A549 (cell line): Measurements from ENCODE around the gene LUC7L2. TPM values are rescaled to one million over a fixed set of nuclear protein-coding genes. Genes with fewer than 3 reads are reported as not detected.
"Not testable (repeated sequence)": the region's sequence is repeated elsewhere in the genome, so short reads cannot be mapped to it uniquely, and the experiment has no call there.

Experiments
- ATAC-seq, 2 experiments: fragments of 200-7000 bp in 1 of 2; fragments of >200 bp in 1 of 2; cut with Nextera tagmentation in 1 of 2; cut with Tn5 transposase in 1 of 2; 3 replicates each; pipeline versions ENCODE4 v1.8.0 to v1.9.1; 2018 to 2020; ENCODE audit warnings: mild to moderate bottlenecking in 1 of 2, moderate library complexity in 1 of 2
- CTCF ChIA-PET: fragments of 300-600 bp; sonication (Branson Sonifier 250); formaldehyde crosslinking; extraction: SDS; loops from one replicate; lab custom pipeline; 2021; ENCODE audit warnings: antibody characterized with exemption, inconsistent platforms; lab: Yijun Ruan, JAX
- POLR2A ChIA-PET: fragments of 350-600 bp; formaldehyde crosslinking; extraction: SDS; loops from one replicate; lab custom pipeline; 2021; ENCODE audit warnings: antibody characterized with exemption, inconsistent platforms; lab: Yijun Ruan, JAX
- DNase-seq, 2 experiments: peaks; one replicate each; pipeline versions ENCODE4 v3.0.0 to v3.0.0-alpha.2; 2011 to 2016; ENCODE audit warnings: low read depth in 1 of 2, low spot score in 1 of 2
- FAIRE-seq: peaks from 2 replicates; lab custom pipeline; 2011; peaks lifted over from hg19 to GRCh38; lab: Jason Lieb, UNC
- H3K27ac ChIP-seq, 2 experiments: fragments of >200 bp; sonication (Bioruptor Twin); formaldehyde crosslinking; 3 replicates each; pipeline ENCODE4 v1.5.1; 2016 to 2017
- H3K4me1 ChIP-seq: fragments of >200 bp; sonication (Bioruptor Twin); formaldehyde crosslinking; 3 replicates; pipeline ENCODE4 v1.6.1; 2016
- H3K4me2 ChIP-seq: fragments of >200 bp; sonication (Bioruptor Twin); formaldehyde crosslinking; 3 replicates; pipeline ENCODE4 v1.6.1; 2016
- H3K4me3 ChIP-seq: fragments of >200 bp; sonication (Bioruptor Twin); formaldehyde crosslinking; 3 replicates; pipeline ENCODE4 v1.5.1; 2016
- H3K9me3 ChIP-seq: fragments of >200 bp; sonication (Bioruptor Twin); formaldehyde crosslinking; 3 replicates; pipeline ENCODE4 v1.6.1; 2016
- CBX8 ChIP-seq: fragments of 200-600 bp; sonication (generic); IDR thresholded peaks from 2 replicates; pipeline ENCODE4 v1.6.1; 2016
- EHMT2 ChIP-seq: fragments of 200-600 bp; sonication (generic); IDR thresholded peaks from 2 replicates; pipeline ENCODE4 v1.6.1; 2016; ENCODE audit warnings: antibody characterized with exemption, low read depth, mild to moderate bottlenecking, moderate library complexity
- ESRRA ChIP-seq: fragments of 150-350 bp; IDR thresholded peaks from 2 replicates; pipeline ENCODE4 v1.6.1; 2014; ENCODE audit warnings: mild to moderate bottlenecking, low read length, borderline replicate concordance
- JUN ChIP-seq, 2 experiments: fragments of >200 bp; sonication (Bioruptor Twin); formaldehyde crosslinking; IDR thresholded peaks; 2 replicates in 1 of 2; 3 replicates in 1 of 2; pipeline ENCODE4 v1.6.1; 2016 to 2017
- KDM1A ChIP-seq: fragments of 200-600 bp; sonication (generic); IDR thresholded peaks from 2 replicates; pipeline ENCODE4 v1.6.1; 2016; ENCODE audit warnings: low read depth, mild to moderate bottlenecking
- PHF8 ChIP-seq: fragments of 200-600 bp; sonication (generic); IDR thresholded peaks from 2 replicates; pipeline ENCODE4 v1.6.1; 2016; ENCODE audit warnings: low read depth, mild to moderate bottlenecking, antibody characterized with exemption, moderate library complexity, borderline replicate concordance
- POLR2A ChIP-seq: IDR thresholded peaks from 2 replicates; pipeline ENCODE4 v1.6.1; 2012; ENCODE audit warnings: mild to moderate bottlenecking, low read length
- RARB ChIP-seq: fragments of 250-450 bp; sonication (Bioruptor Pico); IDR thresholded peaks from 2 replicates; pipeline ENCODE4 v1.8.0; 2021; ENCODE audit warnings: mild to moderate bottlenecking, moderate library complexity
- RCOR1 ChIP-seq: fragments of 150-350 bp; IDR thresholded peaks from 2 replicates; pipeline ENCODE4 v1.6.1; 2014; ENCODE audit warnings: antibody characterized with exemption, low read length, low read depth
- SREBF2 ChIP-seq: fragments of 450-650 bp; IDR thresholded peaks from 2 replicates; pipeline ENCODE4 v1.6.1; 2014; ENCODE audit warnings: mild to moderate bottlenecking, moderate library complexity
- WGBS: methylation state at CpG from one replicate; pipeline ENCODE4 v1.1.6; 2017; ENCODE audit errors: missing lambda C conversion rate; 5-methylcytosine and 5-hydroxymethylcytosine counted together
- polyA plus RNA-seq, 4 experiments: library from polyadenylated mRNA; depleted of rRNA in 3 of 4; stranded (reverse); fragments of >200 nt; fragmentation: RNase III in 1 of 4; extraction: RNeasy Plus Mini Kit Qiagen cat#74134 plus additional on column Dnase treatment in 1 of 4; gene quantifications; 2 replicates in 3 of 4; 3 replicates in 1 of 4; pipeline ENCODE4 v1.2.3, GENCODE V29; 2011 to 2017
- TF ChIP-seq, protein P1 (sequence below): fragments of 450-650 bp; IDR thresholded peaks from 2 replicates; pipeline ENCODE4 v1.6.1; 2014; ENCODE audit warnings: antibody characterized with exemption
- TF ChIP-seq, protein P2 (sequence below): IDR thresholded peaks from 2 replicates; pipeline ENCODE4 v1.6.1; 2012
- TF ChIP-seq, protein P3 (sequence below): fragments of 200-600 bp; sonication (generic); IDR thresholded peaks from 2 replicates; pipeline ENCODE4 v1.6.1; 2016; ENCODE audit warnings: antibody characterized with exemption, mild to moderate bottlenecking, moderate library complexity
- TF ChIP-seq, protein P4 (sequence below): IDR thresholded peaks from 2 replicates; pipeline ENCODE4 v1.6.1; 2012; ENCODE audit warnings: low read depth, borderline replicate concordance

The LUC7L2 gene
- polyA plus RNA-seq, 2 of the 4 experiments (the other 2 are of a cell fraction): 49.5 to 75.7 TPM

DNA sequence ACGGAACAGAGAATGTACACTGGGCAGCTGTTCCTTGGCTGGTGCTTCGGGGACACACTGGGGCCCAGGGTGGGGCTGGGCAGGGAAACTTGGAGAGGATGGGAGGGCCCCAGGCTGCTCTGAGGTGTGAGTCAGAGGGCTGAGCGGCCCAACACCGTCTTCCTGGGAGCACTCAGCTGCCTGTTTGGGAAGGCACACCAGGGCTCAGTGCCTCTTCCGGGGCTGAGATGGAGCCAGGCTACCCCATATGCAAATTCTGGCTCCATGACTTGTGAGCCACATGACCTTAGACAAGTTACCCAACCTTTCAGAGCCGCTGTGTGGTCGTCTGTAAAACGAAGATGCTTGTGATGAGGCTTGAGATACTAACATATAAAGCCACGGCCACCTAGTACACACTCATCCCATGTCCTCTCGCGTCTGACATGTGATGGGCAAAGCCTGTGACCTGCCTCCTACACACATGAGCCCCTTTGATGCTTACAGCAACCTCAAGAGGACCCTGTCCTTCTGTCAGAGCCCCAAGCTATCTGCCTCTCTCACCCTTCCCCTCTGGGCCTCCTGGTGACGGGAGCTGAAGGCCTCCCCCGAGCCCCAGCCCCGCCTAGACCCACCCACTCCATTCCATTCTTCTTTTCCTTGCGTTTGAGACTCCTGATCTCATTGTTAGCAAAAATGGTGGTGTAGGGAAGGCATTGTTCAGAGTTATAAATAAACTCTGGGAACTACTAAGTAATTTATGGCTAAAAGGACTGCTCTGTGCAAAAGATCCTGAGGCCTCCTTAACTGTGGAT, 97.7 kb downstream of the LUC7L2 start:
- Histone ChIP-seq H3K9me3 (no peaks in the 10 kb centered on the region), H3K4me3 (no peak overlapping the region), H3K4me1 (peaks cover 6% of the 10 kb centered on the region; the same call in 1 of the 3 replicates), H3K27ac (0 out of 6 replicates have a peak overlapping the region, but pooled peaks of 1 of the 2 experiments have one; percentile 4), H3K4me2 (no peak overlapping the region)
- peak in 1 of 2 experiments; percentile 14 for DNase-seq
- FAIRE-seq: no peak
- ATAC-seq: peak; percentile 69; a peak in 5 of 6 replicates
- TF ChIP-seq, protein P1, sequence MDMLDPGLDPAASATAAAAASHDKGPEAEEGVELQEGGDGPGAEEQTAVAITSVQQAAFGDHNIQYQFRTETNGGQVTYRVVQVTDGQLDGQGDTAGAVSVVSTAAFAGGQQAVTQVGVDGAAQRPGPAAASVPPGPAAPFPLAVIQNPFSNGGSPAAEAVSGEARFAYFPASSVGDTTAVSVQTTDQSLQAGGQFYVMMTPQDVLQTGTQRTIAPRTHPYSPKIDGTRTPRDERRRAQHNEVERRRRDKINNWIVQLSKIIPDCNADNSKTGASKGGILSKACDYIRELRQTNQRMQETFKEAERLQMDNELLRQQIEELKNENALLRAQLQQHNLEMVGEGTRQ: no peak
- TF ChIP-seq ESRRA (no peak), POLR2A (no peak), PHF8 (no peak), SREBF2 (no peak), KDM1A (no peak), JUN (IDR thresholded peaks at IDR 0.05) (no peak), RARB (CRISPR knock-in tag) (no peak), EHMT2 (no peak), CBX8 (no peak), RCOR1 (no peak)
- TF ChIP-seq, protein P2, sequence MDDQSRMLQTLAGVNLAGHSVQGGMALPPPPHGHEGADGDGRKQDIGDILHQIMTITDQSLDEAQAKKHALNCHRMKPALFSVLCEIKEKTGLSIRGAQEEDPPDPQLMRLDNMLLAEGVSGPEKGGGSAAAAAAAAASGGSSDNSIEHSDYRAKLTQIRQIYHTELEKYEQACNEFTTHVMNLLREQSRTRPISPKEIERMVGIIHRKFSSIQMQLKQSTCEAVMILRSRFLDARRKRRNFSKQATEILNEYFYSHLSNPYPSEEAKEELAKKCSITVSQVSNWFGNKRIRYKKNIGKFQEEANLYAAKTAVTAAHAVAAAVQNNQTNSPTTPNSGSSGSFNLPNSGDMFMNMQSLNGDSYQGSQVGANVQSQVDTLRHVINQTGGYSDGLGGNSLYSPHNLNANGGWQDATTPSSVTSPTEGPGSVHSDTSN: no peak
- TF ChIP-seq, protein P3, sequence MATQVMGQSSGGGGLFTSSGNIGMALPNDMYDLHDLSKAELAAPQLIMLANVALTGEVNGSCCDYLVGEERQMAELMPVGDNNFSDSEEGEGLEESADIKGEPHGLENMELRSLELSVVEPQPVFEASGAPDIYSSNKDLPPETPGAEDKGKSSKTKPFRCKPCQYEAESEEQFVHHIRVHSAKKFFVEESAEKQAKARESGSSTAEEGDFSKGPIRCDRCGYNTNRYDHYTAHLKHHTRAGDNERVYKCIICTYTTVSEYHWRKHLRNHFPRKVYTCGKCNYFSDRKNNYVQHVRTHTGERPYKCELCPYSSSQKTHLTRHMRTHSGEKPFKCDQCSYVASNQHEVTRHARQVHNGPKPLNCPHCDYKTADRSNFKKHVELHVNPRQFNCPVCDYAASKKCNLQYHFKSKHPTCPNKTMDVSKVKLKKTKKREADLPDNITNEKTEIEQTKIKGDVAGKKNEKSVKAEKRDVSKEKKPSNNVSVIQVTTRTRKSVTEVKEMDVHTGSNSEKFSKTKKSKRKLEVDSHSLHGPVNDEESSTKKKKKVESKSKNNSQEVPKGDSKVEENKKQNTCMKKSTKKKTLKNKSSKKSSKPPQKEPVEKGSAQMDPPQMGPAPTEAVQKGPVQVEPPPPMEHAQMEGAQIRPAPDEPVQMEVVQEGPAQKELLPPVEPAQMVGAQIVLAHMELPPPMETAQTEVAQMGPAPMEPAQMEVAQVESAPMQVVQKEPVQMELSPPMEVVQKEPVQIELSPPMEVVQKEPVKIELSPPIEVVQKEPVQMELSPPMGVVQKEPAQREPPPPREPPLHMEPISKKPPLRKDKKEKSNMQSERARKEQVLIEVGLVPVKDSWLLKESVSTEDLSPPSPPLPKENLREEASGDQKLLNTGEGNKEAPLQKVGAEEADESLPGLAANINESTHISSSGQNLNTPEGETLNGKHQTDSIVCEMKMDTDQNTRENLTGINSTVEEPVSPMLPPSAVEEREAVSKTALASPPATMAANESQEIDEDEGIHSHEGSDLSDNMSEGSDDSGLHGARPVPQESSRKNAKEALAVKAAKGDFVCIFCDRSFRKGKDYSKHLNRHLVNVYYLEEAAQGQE: no peak
- TF ChIP-seq, protein P4, sequence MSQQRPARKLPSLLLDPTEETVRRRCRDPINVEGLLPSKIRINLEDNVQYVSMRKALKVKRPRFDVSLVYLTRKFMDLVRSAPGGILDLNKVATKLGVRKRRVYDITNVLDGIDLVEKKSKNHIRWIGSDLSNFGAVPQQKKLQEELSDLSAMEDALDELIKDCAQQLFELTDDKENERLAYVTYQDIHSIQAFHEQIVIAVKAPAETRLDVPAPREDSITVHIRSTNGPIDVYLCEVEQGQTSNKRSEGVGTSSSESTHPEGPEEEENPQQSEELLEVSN: no peak
- POLR2A ChIA-PET: no interaction called here
- CTCF ChIA-PET: interaction anchor here (0.6 to 3.8 kb wide), 2 partner anchors 23 to 32 kb away, joined by 3 to 25 read pairs; no protein-coding TSS in a partner anchor
- WGBS: 66% methylated on average over 15 of the region's 15 CpGs

DNA sequence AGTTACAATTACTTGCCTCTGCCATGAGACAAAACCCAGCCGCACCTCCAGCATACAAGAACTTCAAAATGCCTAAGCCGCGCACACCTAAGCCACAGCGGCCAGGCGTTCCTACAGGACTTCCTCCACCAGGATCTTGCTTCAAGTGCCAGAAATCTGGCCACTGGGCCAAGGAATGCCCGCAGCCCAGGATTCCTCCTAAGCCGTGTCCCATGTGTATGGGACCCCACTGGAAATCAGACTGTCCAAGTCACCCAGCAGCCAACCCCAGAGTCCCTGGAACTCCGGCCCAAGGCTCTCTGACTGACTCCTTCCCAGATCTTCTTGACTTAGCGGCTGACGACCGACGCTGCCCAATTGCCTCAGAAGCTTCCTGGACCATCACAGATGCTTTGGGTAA, 103.7 kb downstream of the LUC7L2 start:
- POLR2A ChIA-PET, H3K4me3 ChIP-seq, H3K4me1 ChIP-seq, FAIRE-seq, H3K4me2 ChIP-seq, CTCF ChIA-PET, DNase-seq, H3K27ac ChIP-seq, H3K9me3 ChIP-seq, ATAC-seq: not testable (repeated sequence)
- 91% methylated on average over 12 of the region's 12 CpGs for WGBS

DNA sequence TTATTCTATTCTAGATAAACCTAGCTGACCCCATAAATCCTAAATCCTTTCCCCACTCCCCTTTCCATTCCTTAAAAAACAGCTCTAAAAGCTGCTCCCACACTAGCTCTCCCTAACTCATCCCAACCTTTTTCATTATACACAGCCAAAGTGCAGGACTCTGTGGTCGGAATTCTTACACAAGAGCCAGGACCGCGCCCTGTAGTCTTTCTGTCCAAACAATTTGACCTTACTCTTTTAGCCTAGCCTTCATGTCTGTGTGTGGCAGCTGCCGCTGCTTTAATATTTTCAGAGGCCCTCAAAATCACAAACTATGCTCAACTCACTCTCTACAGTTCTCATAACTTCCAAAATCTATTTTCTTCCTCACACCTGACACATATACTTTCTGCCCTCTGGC, 104.8 kb downstream of the LUC7L2 start:
- DNase-seq, H3K4me1 ChIP-seq, ATAC-seq, H3K4me3 ChIP-seq, FAIRE-seq, H3K9me3 ChIP-seq, POLR2A ChIA-PET, H3K27ac ChIP-seq: not testable (repeated sequence)
- H3K4me2 ChIP-seq: 0 out of 3 replicates have a peak overlapping the region, but pooled peaks have one; percentile 2
- CTCF ChIA-PET: interaction anchor here (0.7 kb wide), 1 partner anchor 31 kb away, joined by 3 read pairs; no protein-coding TSS in a partner anchor
- WGBS: 78% methylated on average over 4 of the region's 4 CpGs

- H3K4me3 ChIP-seq, H3K9me3 ChIP-seq, H3K4me1 ChIP-seq, POLR2A ChIA-PET, DNase-seq, H3K27ac ChIP-seq, FAIRE-seq, ATAC-seq, H3K4me2 ChIP-seq: not testable (repeated sequence)
- CTCF ChIA-PET: interaction anchor here (0.6 to 1.7 kb wide), 3 partner anchors 12 to 31 kb away, joined by 4 to 9 read pairs (median 4); no protein-coding TSS in a partner anchor
- WGBS: 92% methylated on average over 10 of the region's 10 CpGs
Measured at GRCh38 chr7:139465072-139465471, 105.4 kb downstream of the LUC7L2 start.

- FAIRE-seq, CTCF ChIA-PET: not testable (repeated sequence)
Measured at GRCh38 chr7:139467729-139468128, 108.0 kb downstream of the LUC7L2 start.

GRCh38 chr7:139468281-139468680, 108.6 kb downstream of the LUC7L2 start:
- DNase-seq, CTCF ChIA-PET, FAIRE-seq, H3K27ac ChIP-seq, ATAC-seq, H3K4me3 ChIP-seq, H3K4me2 ChIP-seq, POLR2A ChIA-PET, H3K9me3 ChIP-seq: not testable (repeated sequence)
- H3K4me1 ChIP-seq: peaks cover 21% of the 10 kb centered on the region
- WGBS: 81% methylated on average over 5 of the region's 5 CpGs

More at GRCh38 chr7:139467729-139468128, 108.0 kb downstream of the LUC7L2 start:
- DNase-seq, H3K4me2 ChIP-seq, POLR2A ChIA-PET, H3K27ac ChIP-seq, H3K9me3 ChIP-seq, ATAC-seq, H3K4me3 ChIP-seq: not testable (repeated sequence)
- 93% methylated on average over 7 of the region's 7 CpGs for WGBS
- peaks cover 19% of the 10 kb centered on the region for H3K4me1 ChIP-seq
